Gastrocnemius medialis (tissue), 4 donors: ENCODE data around the gene CALHM2.

Source experiments
- CTCF ChIP-seq, 5 experiments: fragments of 450-650 bp in 3 of 5; fragments of 200-600 bp in 2 of 5; sonication (generic) in 2 of 5; IDR thresholded peaks in 4 of 5; conservative IDR thresholded peaks in 1 of 5; 1 replicate in 4 of 5; 2 replicates in 1 of 5; pipeline ENCODE4 v1.5.1; 2016 to 2019; ENCODE audit warnings: antibody characterized with exemption in 5 of 5, mild to moderate bottlenecking in 3 of 5, moderate library complexity in 3 of 5
- POLR2A ChIP-seq, 2 donors: fragments of 450-650 bp; IDR thresholded peaks; one replicate each; pipeline ENCODE4 v1.6.1; 2017; ENCODE audit warnings: antibody characterized with exemption in 2 of 2, mild to moderate bottlenecking in 2 of 2, moderate library complexity in 2 of 2

- TF ChIP-seq POLR2A (IDR thresholded peaks at IDR 0.05) (no peak), CTCF (IDR thresholded peaks at IDR 0.05 in 4 of 5, conservative IDR thresholded peaks at IDR 0.05 in 1 of 5) (no peak)
These were observed 48.3 kb upstream of the CALHM2 start for GRCh38 chr10:103500481-103500880.
